Thyroid gland (tissue), 4 donors: Measurements from ENCODE around the gene CFAP20DC.

Experiments
- CTCF ChIP-seq, 6 experiments: fragments of 200-600 bp in 3 of 6; fragments of 450-650 bp in 3 of 6; sonication (generic) in 3 of 6; IDR thresholded peaks; one replicate each; pipeline ENCODE4 v1.5.1; 2016 to 2019; ENCODE audit warnings: antibody characterized with exemption in 6 of 6, mild to moderate bottlenecking in 2 of 6, inconsistent platforms in 1 of 6, moderate library complexity in 1 of 6
- POLR2A ChIP-seq, 2 donors: fragments of 450-650 bp; IDR thresholded peaks; one replicate each; pipeline ENCODE4 v1.6.1; 2017; ENCODE audit warnings: antibody characterized with exemption in 2 of 2, mild to moderate bottlenecking in 2 of 2, moderate library complexity in 1 of 2

- TF ChIP-seq CTCF (IDR thresholded peaks at IDR 0.05) (no peak), POLR2A (IDR thresholded peaks at IDR 0.05) (no peak)
Observed at GRCh38 chr3:58962816-58963215, 87.0 kb downstream of the CFAP20DC start.
